BLaER1 treated with 17β-estradiol and CSF1 and Interleukin-3, amounts not matched to agents 10 nM and 100 nM (cell line): ENCODE data around the gene POU6F1.

Source experiments
- H3K27ac ChIP-seq, 11 experiments: shearing (Covaris generic); formaldehyde crosslinking; 2 replicates each; pipeline ENCODE4 v1.8.1; 2022
- H3K27me3 ChIP-seq, 11 experiments: shearing (Covaris generic); formaldehyde crosslinking; 2 replicates each; pipeline ENCODE4 v1.8.1; 2022
- H3K36me3 ChIP-seq, 11 experiments: shearing (Covaris generic); formaldehyde crosslinking; 2 replicates each; pipeline ENCODE4 v1.8.1; 2022
- H3K4me1 ChIP-seq, 10 experiments: shearing (Covaris generic); formaldehyde crosslinking; 2 replicates each; pipeline ENCODE4 v1.8.1; 2022
- H3K4me2 ChIP-seq, 11 experiments: shearing (Covaris generic); formaldehyde crosslinking; 2 replicates each; pipeline ENCODE4 v1.8.1; 2022
- H3K4me3 ChIP-seq, 10 experiments: shearing (Covaris generic); formaldehyde crosslinking; 2 replicates each; pipeline ENCODE4 v1.8.1; 2022
- H3K9ac ChIP-seq, 11 experiments: shearing (Covaris generic); formaldehyde crosslinking; 2 replicates each; pipeline ENCODE4 v1.8.1; 2022
- H3K9me3 ChIP-seq, 11 experiments: shearing (Covaris generic); formaldehyde crosslinking; replicated peaks in 1 of 11; 2 replicates each; pipeline ENCODE4 v1.8.1; 2022
- H4K20me1 ChIP-seq, 11 experiments: shearing (Covaris generic); formaldehyde crosslinking; 2 replicates each; pipeline ENCODE4 v1.8.1; 2022
- Cebpa-rat ChIP-seq, 11 experiments: shearing (Covaris generic); IDR thresholded peaks; 2 replicates each; pipeline ENCODE4 v1.8.1; 2022

The POU6F1 gene

DNA sequence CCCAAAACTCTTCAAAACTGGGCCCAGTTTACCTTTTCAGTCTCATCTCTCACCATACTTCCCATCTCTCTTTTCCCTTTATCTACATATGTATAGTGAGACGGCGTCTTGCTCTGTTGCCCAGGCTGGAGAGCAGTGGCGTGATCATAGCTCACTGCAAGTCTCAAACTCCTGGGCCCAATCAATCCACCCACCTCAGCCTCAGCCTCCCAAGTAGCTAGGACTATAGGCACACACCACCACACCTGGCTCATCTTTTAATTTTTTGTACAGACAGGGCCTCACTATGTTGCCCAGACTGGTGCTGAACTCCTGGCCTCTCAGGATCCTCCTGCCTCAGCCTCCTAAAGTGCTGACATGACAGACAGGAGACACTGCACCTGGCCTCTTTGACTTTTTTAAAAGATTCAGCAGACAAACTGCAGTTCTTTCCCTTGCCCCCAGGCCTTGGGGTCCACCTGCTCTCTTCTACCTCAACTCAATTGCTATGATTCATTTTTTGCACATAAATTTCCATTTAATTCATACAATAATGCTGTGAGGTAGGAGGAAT is 78.5 kb downstream of the POU6F1 start:
- Histone ChIP-seq H3K36me3 (no peaks in the 10 kb centered on the region), H3K4me2 (no peak overlapping the region), H4K20me1 (no peaks in the 10 kb centered on the region), H3K4me1 (no peaks in the 10 kb centered on the region), H3K9ac (no peak overlapping the region), H3K9me3 (no peaks in the 10 kb centered on the region), H3K4me3 (no peak overlapping the region), H3K27me3 (no peaks in the 10 kb centered on the region), H3K27ac (no peak overlapping the region)
- TF ChIP-seq Cebpa-rat (IDR thresholded peaks at IDR 0.05): no peak
